Activated T-cell treated with anti-CD3 and anti-CD28 coated beads for 48 hours (primary cell): ENCODE results near the gene KPNB1.

Source experiments
- DNase-seq: peaks from one replicate; pipeline ENCODE4 v3.0.0-alpha.2; 2020; ENCODE audit warnings: low read depth

Gene KPNB1

GRCh38 chr17:47636273-47637030, 13.3 kb upstream of the KPNB1 start:
- DNase-seq: no peak

- DNase-seq: no peak
Measured at GRCh38 chr17:47638903-47639302, 10.8 kb upstream of the KPNB1 start.

- no peak for DNase-seq
Measured at GRCh38 chr17:47640076-47640475, 9.6 kb upstream of the KPNB1 start.

GRCh38 chr17:47641202-47641601, 8.5 kb upstream of the KPNB1 start:
- DNase-seq: no peak

GRCh38 chr17:47643116-47643515, 6.6 kb upstream of the KPNB1 start:
- no peak for DNase-seq

- no peak for DNase-seq
Measured at GRCh38 chr17:47644324-47644723, 5.4 kb upstream of the KPNB1 start.

GRCh38 chr17:47649972-47650524, 329 bp downstream of the KPNB1 start:
- no peak for DNase-seq

GRCh38 chr17:47650525-47651522, 1.1 kb downstream of the KPNB1 start:
- peak; percentile 95 for DNase-seq

- no peak for DNase-seq
Measured at GRCh38 chr17:47651704-47652103, 2.0 kb downstream of the KPNB1 start.

GRCh38 chr17:47652570-47652969, 2.9 kb downstream of the KPNB1 start:
- DNase-seq: no peak

GRCh38 chr17:47653442-47653841, 3.7 kb downstream of the KPNB1 start:
- no peak for DNase-seq

- DNase-seq: no peak
Measured at GRCh38 chr17:47654991-47655390, 5.3 kb downstream of the KPNB1 start.

GRCh38 chr17:47660064-47660492, 10.4 kb downstream of the KPNB1 start:
- DNase-seq: no peak

- DNase-seq: peak; percentile 38
Measured at GRCh38 chr17:47663912-47664623, 14.3 kb downstream of the KPNB1 start.

GRCh38 chr17:47664624-47664941, 14.9 kb downstream of the KPNB1 start:
- DNase-seq: no peak

- DNase-seq: no peak
Measured at GRCh38 chr17:47665655-47666054, 15.9 kb downstream of the KPNB1 start.

- DNase-seq: no peak
Measured at GRCh38 chr17:47669081-47669480, 19.4 kb downstream of the KPNB1 start.

GRCh38 chr17:47670064-47670463, 20.3 kb downstream of the KPNB1 start:
- no peak for DNase-seq

GRCh38 chr17:47674499-47674898, 24.8 kb downstream of the KPNB1 start:
- no peak for DNase-seq

- DNase-seq: no peak
Measured at GRCh38 chr17:47675380-47676198, 25.9 kb downstream of the KPNB1 start.

- DNase-seq: no peak
Measured at GRCh38 chr17:47676199-47676472, 26.4 kb downstream of the KPNB1 start.
